B cell (primary cell): Measurements from ENCODE around the gene CBR4.

ENCODE experiments used
- EZH2 ChIP-seq: IDR thresholded peaks from 2 replicates; pipeline ENCODE4 v1.6.1; 2012; ENCODE audit warnings: borderline replicate concordance, low read depth, mild to moderate bottlenecking, moderate library complexity, low read length; ENCODE audit not compliant: insufficient read depth, poor library complexity, severe bottlenecking
- TF ChIP-seq, protein P1 (sequence below): fragments of 200-600 bp; IDR thresholded peaks from one replicate; pipeline ENCODE4 v1.8.0; 2022; ENCODE audit warnings: antibody characterized with exemption, mild to moderate bottlenecking

DNA sequence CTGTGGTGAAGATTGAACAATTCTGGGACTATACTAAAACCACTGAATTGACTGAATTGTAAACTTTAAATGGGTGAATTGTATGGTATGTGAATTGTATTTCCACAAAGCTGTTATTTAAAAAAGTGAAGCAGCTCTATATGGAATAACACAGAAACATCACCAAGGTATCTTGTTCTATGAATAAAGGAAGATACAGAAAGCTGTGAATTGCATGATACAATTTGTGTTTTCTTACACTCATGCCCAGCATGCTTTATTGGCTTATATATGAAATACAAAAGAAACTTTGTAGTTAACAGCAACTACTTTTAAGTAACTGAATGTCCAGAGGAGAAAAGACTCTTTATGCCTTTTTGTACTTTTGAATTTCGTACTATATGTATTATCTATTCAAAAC is 11.5 kb downstream of the CBR4 start:
- TF ChIP-seq, protein P1, sequence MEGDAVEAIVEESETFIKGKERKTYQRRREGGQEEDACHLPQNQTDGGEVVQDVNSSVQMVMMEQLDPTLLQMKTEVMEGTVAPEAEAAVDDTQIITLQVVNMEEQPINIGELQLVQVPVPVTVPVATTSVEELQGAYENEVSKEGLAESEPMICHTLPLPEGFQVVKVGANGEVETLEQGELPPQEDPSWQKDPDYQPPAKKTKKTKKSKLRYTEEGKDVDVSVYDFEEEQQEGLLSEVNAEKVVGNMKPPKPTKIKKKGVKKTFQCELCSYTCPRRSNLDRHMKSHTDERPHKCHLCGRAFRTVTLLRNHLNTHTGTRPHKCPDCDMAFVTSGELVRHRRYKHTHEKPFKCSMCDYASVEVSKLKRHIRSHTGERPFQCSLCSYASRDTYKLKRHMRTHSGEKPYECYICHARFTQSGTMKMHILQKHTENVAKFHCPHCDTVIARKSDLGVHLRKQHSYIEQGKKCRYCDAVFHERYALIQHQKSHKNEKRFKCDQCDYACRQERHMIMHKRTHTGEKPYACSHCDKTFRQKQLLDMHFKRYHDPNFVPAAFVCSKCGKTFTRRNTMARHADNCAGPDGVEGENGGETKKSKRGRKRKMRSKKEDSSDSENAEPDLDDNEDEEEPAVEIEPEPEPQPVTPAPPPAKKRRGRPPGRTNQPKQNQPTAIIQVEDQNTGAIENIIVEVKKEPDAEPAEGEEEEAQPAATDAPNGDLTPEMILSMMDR: no peak
- no peak for TF ChIP-seq EZH2
